Upper lobe of left lung (tissue), 4 donors: ENCODE results near the gene SLAIN1.

ENCODE experiments used
- POLR2A ChIP-seq, 4 donors: fragments of 450-650 bp; IDR thresholded peaks; one replicate each; pipeline ENCODE4 v1.5.1; 2016 to 2017; ENCODE audit warnings: antibody characterized with exemption in 4 of 4, mild to moderate bottlenecking in 2 of 4
- POLR2AphosphoS5 ChIP-seq, 2 donors: sonication (generic); formaldehyde crosslinking; IDR thresholded peaks; one replicate each; pipeline ENCODE4 v1.5.1; 2017; ENCODE audit warnings: antibody characterized with exemption in 2 of 2
- TF ChIP-seq, protein P1 (sequence below), 6 experiments: fragments of 450-650 bp in 4 of 6; fragments of 200-600 bp in 2 of 6; sonication (generic) in 2 of 6; IDR thresholded peaks; one replicate each; pipeline ENCODE4 v1.5.1; 2016 to 2019; ENCODE audit warnings: antibody characterized with exemption in 6 of 6

DNA sequence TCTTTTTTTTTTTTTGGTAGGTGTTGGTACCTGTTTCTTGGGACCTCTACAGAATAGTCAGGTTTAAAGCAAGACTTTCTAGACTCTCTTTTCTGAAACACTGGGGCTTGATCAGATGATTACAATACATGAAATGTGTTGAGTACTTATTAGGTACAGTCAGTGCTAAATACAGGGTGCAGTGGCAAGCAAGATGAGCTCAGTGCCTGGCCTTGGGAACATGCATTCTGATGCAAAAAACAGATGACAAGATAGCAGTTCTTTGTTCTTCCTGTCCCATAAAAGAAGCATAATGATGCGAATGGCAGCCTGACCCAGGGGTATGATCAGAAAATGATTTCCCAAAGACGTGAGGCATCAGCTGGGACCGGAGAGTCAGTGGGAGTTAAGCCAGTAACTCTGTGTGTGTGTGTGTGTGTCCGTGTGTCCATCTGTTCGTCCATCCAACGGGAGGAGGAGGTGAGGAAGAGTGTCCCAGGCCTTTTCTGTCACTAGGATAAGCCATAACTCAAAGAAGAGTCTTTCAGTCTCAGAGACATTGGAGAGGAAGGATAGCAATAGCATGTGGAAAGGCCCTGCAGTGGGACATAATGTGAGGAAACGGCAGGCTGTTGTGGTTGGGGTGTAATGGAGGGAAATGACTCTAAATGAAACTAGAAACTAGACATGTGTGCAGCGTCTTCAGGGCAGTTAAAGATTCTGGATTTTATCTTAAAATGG lies 32.2 kb downstream of the SLAIN1 start:
- TF ChIP-seq, protein P1, sequence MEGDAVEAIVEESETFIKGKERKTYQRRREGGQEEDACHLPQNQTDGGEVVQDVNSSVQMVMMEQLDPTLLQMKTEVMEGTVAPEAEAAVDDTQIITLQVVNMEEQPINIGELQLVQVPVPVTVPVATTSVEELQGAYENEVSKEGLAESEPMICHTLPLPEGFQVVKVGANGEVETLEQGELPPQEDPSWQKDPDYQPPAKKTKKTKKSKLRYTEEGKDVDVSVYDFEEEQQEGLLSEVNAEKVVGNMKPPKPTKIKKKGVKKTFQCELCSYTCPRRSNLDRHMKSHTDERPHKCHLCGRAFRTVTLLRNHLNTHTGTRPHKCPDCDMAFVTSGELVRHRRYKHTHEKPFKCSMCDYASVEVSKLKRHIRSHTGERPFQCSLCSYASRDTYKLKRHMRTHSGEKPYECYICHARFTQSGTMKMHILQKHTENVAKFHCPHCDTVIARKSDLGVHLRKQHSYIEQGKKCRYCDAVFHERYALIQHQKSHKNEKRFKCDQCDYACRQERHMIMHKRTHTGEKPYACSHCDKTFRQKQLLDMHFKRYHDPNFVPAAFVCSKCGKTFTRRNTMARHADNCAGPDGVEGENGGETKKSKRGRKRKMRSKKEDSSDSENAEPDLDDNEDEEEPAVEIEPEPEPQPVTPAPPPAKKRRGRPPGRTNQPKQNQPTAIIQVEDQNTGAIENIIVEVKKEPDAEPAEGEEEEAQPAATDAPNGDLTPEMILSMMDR (IDR thresholded peaks at IDR 0.05), result no peak
- TF ChIP-seq POLR2AphosphoS5 (IDR thresholded peaks at IDR 0.05) (no peak), POLR2A (IDR thresholded peaks at IDR 0.05) (no peak)
